ENCODE results near the gene LPCAT1.
"Not testable (repeated sequence)": the region's sequence is repeated elsewhere in the genome, so short reads cannot be mapped to it uniquely, and the experiment has no call there.

The LPCAT1 gene

DNA sequence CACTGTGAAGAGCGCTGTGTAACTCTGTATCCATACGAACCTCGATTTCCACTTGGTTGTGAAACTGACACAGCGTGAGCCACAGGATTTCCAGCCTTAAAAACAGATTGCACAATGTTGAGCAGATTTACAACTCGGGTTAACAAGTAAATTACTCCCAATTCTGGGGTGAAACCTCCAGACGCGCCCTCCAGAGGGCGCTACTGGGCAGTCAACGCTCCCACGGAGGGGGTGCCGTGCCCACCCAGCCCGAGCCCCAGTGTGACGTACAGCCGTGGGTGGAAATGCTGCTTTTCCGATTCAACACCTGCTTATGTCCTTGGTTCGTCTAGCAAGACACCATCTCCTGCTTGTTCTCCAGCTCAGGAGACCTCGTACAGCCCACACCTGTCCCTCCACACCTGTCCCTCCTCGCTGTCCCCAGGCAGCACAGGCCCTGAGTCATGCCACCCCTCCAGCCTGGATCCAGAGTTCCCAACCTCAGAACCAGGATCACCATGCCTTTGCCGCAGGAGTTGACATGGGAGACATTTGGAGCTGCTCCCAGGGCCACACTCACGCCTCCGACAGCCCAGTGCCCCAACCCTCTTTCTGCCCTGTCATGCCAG, 44.1 kb downstream of the LPCAT1 start:
- TF ChIP-seq, protein P1, sequence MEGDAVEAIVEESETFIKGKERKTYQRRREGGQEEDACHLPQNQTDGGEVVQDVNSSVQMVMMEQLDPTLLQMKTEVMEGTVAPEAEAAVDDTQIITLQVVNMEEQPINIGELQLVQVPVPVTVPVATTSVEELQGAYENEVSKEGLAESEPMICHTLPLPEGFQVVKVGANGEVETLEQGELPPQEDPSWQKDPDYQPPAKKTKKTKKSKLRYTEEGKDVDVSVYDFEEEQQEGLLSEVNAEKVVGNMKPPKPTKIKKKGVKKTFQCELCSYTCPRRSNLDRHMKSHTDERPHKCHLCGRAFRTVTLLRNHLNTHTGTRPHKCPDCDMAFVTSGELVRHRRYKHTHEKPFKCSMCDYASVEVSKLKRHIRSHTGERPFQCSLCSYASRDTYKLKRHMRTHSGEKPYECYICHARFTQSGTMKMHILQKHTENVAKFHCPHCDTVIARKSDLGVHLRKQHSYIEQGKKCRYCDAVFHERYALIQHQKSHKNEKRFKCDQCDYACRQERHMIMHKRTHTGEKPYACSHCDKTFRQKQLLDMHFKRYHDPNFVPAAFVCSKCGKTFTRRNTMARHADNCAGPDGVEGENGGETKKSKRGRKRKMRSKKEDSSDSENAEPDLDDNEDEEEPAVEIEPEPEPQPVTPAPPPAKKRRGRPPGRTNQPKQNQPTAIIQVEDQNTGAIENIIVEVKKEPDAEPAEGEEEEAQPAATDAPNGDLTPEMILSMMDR (conservative IDR thresholded peaks at IDR 0.05) = peak; percentile 81
- TF ChIP-seq ZFX (IDR thresholded peaks at IDR 0.05) = no peak
- H3K27ac ChIP-seq = no peak overlapping the region

DNA sequence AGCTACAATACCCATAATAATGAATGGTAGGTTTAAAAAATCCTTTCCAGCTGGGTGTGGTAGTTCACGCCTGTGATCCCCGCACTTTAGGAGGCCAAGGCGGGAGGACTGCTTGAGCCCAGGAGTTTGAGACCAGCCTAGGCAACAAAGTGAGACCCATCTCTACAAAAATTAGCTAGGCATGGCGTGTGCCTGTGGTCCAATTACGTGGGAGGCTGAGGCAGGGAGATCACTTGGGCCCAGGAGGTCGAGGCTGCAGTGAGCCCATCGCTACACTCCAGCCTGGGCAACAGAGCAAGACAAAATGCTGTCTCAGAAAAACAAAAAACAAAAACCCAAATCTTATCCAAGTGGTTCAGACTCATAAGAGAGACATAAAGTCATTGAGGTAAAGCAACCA, 44.7 kb downstream of the LPCAT1 start:
- no peak for TF ChIP-seq ZFX (IDR thresholded peaks at IDR 0.05)
- TF ChIP-seq, protein P1 (conservative IDR thresholded peaks at IDR 0.05) = no peak

DNA sequence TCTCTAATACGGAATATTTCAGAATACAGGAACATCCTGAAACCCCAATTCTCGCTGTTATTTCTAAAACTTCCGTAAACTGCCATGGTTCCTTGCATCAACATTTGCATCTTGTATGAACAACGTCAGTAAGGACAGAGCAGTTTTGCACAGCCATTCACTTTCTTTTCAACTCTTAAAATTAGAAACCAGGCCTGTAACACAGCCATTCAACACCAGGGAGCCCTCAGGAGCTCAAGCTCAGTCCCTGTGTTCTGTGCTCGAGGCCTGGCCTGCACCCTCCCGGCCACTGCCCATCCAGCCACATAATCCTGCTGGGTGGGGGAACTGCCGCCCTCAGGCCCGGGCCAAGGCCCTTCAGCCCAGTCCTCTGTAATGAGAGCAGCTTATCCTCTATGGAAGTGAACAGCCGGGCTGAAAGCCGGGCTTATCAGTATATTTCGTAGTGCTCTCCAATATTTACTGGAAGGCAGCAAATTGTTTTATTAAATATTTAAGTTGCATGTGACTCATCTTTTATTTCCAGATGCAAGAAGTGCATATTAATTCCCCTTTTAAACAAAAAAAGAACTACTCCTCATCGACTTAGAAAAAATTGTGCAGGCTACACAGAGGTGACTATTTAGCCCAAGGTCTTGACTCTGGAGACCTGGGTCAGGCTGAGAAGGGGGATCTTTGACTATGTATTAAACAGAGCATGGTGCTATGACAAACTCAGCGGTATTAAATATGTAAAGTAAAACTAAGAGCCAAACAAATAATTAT, 45.3 kb downstream of the LPCAT1 start:
- no peak overlapping the region for H3K27ac ChIP-seq
- no peak for TF ChIP-seq ZFX (IDR thresholded peaks at IDR 0.05)
- TF ChIP-seq, protein P1 (conservative IDR thresholded peaks at IDR 0.05) = no peak

More for the DNA sequence above, 44.7 kb downstream of the LPCAT1 start:
- no peak overlapping the region for H3K27ac ChIP-seq

DNA sequence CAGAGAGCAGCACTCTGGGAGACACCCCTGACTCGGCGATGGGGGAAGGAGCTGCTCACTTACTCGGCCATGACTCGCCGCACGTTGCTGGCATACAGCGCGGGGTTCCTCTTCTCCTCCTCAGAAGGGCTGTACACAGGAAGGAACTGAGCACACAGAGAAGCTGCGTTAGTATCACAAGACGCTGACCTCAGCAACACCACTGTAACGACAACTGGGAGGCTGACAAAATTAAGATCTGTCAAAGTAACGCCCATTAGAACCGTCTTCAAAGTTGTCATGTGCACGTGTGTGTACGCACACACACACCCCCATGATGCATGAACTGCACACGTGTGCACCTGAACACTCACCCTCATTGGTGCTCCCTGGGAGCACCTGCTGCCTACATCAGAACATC, 46.4 kb downstream of the LPCAT1 start:
- TF ChIP-seq, protein P1 (conservative IDR thresholded peaks at IDR 0.05) = no peak
- no peak for TF ChIP-seq ZFX (IDR thresholded peaks at IDR 0.05)
- no peak overlapping the region for H3K27ac ChIP-seq

DNA sequence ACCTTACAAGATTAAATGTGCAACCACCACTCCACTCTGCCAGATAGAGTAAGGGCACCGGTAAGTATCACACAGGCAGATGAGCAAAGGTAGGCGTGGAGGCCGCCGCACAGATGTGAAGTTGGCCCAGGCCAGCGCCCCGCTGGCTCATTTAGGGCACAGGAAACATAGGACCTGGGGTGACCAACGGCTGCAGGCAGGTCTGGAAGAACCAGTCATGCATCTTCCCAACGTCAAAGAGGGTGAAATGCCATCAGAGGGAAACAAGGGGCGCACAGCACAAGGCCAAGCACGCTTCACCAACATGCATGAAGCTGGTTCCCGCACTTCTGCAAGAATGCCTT, 46.8 kb downstream of the LPCAT1 start:
- no peak overlapping the region for H3K27ac ChIP-seq
- no peak for TF ChIP-seq ZFX (IDR thresholded peaks at IDR 0.05)
- TF ChIP-seq, protein P1 (conservative IDR thresholded peaks at IDR 0.05) = no peak

DNA sequence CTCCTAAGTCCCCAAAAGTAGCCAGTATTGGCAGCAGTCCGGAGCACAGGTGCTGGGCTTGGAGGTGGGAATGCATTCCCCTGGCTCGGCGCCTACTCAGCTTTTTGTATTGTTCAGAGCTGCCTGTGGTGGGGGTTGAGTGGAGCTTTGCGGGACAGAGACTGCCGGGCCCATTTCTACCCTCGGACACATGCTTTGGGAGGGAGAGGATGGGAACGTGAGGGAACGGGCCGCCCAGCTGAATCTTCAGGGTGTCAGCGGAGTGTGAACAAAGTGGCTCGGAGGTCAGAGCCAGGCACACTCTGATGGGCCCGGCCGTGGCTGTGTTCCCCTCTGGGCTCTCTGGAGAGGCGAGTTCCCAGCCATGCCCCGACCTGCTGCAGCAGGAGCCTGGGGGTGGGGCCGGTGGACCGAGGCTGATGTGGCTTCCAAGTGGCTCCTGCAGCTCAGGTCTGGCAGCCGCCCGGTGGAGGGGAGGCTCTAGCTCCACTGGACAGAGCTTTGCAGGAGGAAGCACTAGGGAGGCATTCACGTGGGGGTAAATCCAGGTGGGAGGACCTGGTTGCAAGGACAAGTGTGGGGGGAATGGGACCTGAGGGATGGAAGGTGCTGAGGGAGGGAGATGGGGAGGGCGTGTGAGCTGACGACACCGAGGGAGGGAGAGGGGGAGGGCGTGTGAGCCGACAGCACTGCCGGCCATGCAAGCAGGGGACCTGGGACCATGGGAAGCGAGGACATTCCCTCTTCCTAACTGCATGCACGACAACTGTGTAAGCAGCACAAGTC, 47.4 kb downstream of the LPCAT1 start:
- no peak overlapping the region for H3K27ac ChIP-seq
- TF ChIP-seq, protein P1 (conservative IDR thresholded peaks at IDR 0.05) = no peak
- no peak for TF ChIP-seq ZFX (IDR thresholded peaks at IDR 0.05)

DNA sequence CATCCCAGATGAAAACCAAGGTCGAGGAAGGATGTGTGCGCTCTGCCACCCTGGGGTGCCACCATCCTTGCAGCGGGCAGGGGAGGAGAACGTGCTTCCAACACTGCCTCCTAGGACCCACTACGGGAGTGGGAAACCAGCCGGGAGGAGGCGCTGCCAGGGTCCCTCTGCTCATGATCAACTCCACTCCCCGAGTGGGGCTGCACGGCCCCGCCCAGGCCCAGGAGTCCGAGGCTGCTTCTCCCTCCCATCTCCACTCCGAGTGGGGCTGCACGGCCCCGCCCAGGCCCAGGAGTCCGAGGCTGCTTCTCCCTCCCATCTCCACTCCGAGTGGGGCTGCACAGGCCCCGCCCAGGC, 48.2 kb downstream of the LPCAT1 start:
- H3K27ac ChIP-seq = not testable (repeated sequence)

Measured in C4-2B (cell line).